Uterus (tissue), 4 donors: ENCODE data around the gene SMCO4. TPM values are rescaled to one million over a fixed set of nuclear protein-coding genes. Genes with fewer than 3 reads are reported as not detected.

Experiments used
- DNase-seq, 2 donors: peaks; one replicate each; pipeline ENCODE4 v3.0.0-alpha.2; 2019 to 2020
- H3K27ac ChIP-seq, 2 donors: fragments of 200-600 bp; sonication (generic); 1 replicate in 1 of 2; 2 replicates in 1 of 2; pipeline ENCODE4 v1.5.1; 2016 to 2018
- H3K27me3 ChIP-seq, 2 donors: fragments of 200-600 bp; sonication (generic); one replicate each; pipeline ENCODE4 v1.5.1; 2018 to 2019; ENCODE audit warnings: control low read depth in 1 of 2
- H3K36me3 ChIP-seq, 2 donors: fragments of 200-600 bp; sonication (generic); one replicate each; pipeline ENCODE4 v1.5.1; 2019; ENCODE audit warnings: control low read depth in 1 of 2
- H3K4me1 ChIP-seq, 2 donors: fragments of 200-600 bp; sonication (generic); one replicate each; pipeline ENCODE4 v1.5.1; 2018 to 2019; ENCODE audit warnings: control low read depth in 1 of 2
- H3K4me3 ChIP-seq, 2 donors: fragments of 200-600 bp; sonication (generic); 1 replicate in 1 of 2; 2 replicates in 1 of 2; pipeline ENCODE4 v1.5.1; 2018 to 2019; ENCODE audit warnings: mild to moderate bottlenecking in 1 of 2
- H3K9me3 ChIP-seq, 2 donors: fragments of 200-600 bp; sonication (generic); one replicate each; pipeline ENCODE4 v1.5.1; 2019; ENCODE audit warnings: control low read depth in 1 of 2
- POLR2A ChIP-seq, 2 donors: fragments of 450-650 bp; IDR thresholded peaks; one replicate each; pipeline ENCODE4 v1.6.1; 2016; ENCODE audit warnings: antibody characterized with exemption in 2 of 2, mild to moderate bottlenecking in 1 of 2, moderate library complexity in 1 of 2
- intact Hi-C: fragments of 100-400 bp; cut with DNase I; formaldehyde crosslinking; loops from one replicate; pipeline ENCODE4 v1.15.1; 2023; ENCODE audit warnings: low total_unique reads
- total RNA-seq, 4 donors: library from RNA; depleted of rRNA in 3 of 4; stranded (reverse); fragments of >200 nt in 3 of 4; gene quantifications; one replicate each; pipeline versions ENCODE4 v1.1.0 to v1.2.4, GENCODE V29; 2014 to 2023
- TF ChIP-seq, protein P1 (sequence below), 4 experiments: fragments of 200-600 bp in 2 of 4; fragments of 450-650 bp in 2 of 4; sonication (generic) in 2 of 4; IDR thresholded peaks; one replicate each; pipeline ENCODE4 v1.5.1; 2016 to 2019; ENCODE audit warnings: antibody characterized with exemption in 4 of 4, mild to moderate bottlenecking in 2 of 4, moderate library complexity in 1 of 4
- donor health status: DM: yes; HTN: yes; CAD: no.

Gene SMCO4
- total RNA-seq, 4 donors from 2014 or later, result 7.2 to 30.0 (median 17.7) TPM

DNA sequence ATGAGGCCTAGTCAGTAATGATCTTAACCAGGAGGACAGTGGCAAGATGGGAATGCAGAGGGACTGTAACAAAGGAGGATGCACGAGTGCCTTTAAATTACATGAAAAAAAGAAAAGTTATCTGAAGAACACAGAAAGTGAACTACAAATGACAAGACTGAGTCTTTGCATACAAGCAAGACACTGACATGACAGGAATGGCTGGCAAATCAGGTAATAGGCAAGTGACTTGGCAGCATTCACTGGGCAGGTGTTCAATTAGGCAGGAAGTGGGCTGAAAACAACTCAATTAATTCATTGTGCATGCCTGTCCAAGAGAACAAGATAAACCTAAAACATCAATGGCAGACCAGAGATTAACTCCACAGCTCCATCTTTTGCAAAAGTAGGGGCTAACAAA, 24.0 kb downstream of the SMCO4 start:
- TF ChIP-seq, protein P1, sequence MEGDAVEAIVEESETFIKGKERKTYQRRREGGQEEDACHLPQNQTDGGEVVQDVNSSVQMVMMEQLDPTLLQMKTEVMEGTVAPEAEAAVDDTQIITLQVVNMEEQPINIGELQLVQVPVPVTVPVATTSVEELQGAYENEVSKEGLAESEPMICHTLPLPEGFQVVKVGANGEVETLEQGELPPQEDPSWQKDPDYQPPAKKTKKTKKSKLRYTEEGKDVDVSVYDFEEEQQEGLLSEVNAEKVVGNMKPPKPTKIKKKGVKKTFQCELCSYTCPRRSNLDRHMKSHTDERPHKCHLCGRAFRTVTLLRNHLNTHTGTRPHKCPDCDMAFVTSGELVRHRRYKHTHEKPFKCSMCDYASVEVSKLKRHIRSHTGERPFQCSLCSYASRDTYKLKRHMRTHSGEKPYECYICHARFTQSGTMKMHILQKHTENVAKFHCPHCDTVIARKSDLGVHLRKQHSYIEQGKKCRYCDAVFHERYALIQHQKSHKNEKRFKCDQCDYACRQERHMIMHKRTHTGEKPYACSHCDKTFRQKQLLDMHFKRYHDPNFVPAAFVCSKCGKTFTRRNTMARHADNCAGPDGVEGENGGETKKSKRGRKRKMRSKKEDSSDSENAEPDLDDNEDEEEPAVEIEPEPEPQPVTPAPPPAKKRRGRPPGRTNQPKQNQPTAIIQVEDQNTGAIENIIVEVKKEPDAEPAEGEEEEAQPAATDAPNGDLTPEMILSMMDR (IDR thresholded peaks at IDR 0.05), result no peak
- no peak for TF ChIP-seq POLR2A (IDR thresholded peaks at IDR 0.05)
- no peaks in the 10 kb centered on the region for H3K36me3 ChIP-seq
- H3K4me3 ChIP-seq, result no peak overlapping the region
- no peak overlapping the region for H3K27ac ChIP-seq
- intact Hi-C loops, result no loop called here
- no peaks in the 10 kb centered on the region for H3K4me1 ChIP-seq
- H3K9me3 ChIP-seq, result no peaks in the 10 kb centered on the region
- H3K27me3 ChIP-seq, result no peaks in the 10 kb centered on the region
- DNase-seq, result no peak

DNA sequence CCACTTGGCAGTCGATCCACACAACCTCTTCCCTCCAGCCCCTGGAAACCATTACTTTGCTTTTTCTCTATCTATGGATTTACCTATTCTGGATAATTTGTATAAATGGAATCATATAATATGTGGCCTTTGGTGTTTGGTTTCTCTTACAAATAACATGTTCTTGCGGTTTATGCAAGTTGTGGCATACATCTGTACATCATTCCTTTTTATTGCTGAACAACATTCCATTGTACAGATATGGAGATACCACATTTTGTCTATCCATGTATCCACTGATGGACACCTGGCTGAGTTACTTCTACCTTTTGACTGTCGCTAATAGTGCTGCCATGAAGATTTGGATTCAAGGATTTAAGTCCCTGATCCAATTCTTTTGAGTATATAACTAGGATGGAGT, 25.1 kb downstream of the SMCO4 start:
- no peak overlapping the region for H3K27ac ChIP-seq

DNA sequence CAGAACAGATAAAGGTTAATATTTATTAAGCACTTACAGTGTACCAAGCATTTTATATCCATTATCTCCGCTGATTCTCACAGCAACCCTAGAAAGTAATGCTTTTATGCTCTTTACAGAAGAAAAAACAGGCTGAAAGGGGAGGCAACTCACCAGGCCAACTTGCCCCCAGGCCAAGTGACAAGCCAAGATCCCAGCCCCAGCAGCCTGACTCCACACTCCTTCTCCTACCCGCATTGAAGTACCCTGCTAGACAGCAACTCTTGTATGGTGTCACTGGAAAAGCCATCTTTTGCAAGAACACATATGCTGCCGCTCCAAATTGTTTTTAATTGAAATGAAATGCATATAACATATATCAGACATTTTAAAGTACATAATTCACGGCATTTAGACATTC, 25.6 kb downstream of the SMCO4 start:
- intact Hi-C loops, result no loop called here
- DNase-seq, result no peak
- no peak for TF ChIP-seq POLR2A (IDR thresholded peaks at IDR 0.05)
- TF ChIP-seq, protein P1 (IDR thresholded peaks at IDR 0.05), result no peak
- H3K36me3 ChIP-seq, result no peaks in the 10 kb centered on the region
- H3K4me3 ChIP-seq, result no peak overlapping the region
- H3K9me3 ChIP-seq, result no peaks in the 10 kb centered on the region
- H3K4me1 ChIP-seq, result no peaks in the 10 kb centered on the region
- H3K27ac ChIP-seq, result no peak overlapping the region
- H3K27me3 ChIP-seq, result no peaks in the 10 kb centered on the region

More for the DNA sequence above, 25.1 kb downstream of the SMCO4 start:
- no peak overlapping the region for H3K4me3 ChIP-seq
- H3K27me3 ChIP-seq, result no peaks in the 10 kb centered on the region
- H3K4me1 ChIP-seq, result no peaks in the 10 kb centered on the region
- H3K9me3 ChIP-seq, result no peaks in the 10 kb centered on the region
- no peaks in the 10 kb centered on the region for H3K36me3 ChIP-seq
- intact Hi-C loops, result no loop called here
- no peak for TF ChIP-seq POLR2A (IDR thresholded peaks at IDR 0.05)
- TF ChIP-seq, protein P1 (IDR thresholded peaks at IDR 0.05), result no peak
- DNase-seq, result no peak

DNA sequence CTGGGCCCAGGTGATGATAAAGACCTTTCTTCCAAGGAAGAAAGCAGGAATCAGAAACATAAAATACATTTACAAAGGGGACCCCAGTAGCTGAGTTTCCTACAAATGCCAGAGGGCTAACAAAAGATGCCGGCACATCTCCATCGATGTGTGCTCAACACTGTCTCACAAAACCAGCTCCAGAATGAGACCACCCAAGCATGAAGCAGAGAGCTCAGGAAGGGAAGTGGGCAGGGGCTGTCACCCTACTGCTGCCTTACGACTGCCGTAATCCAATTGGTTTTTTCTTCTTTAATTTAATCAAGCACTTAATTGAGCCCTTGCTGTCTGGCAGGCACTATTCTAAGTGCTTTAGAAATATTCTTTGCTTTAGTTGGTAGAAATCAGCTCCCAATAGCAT, 26.1 kb downstream of the SMCO4 start:
- Histone ChIP-seq H3K27ac (no peak overlapping the region), H3K4me3 (no peak overlapping the region), H3K36me3 (no peaks in the 10 kb centered on the region), H3K4me1 (no peaks in the 10 kb centered on the region), H3K27me3 (no peaks in the 10 kb centered on the region), H3K9me3 (no peaks in the 10 kb centered on the region)
- intact Hi-C loops, result no loop called here
- TF ChIP-seq, protein P1 (IDR thresholded peaks at IDR 0.05), result no peak
- TF ChIP-seq POLR2A (IDR thresholded peaks at IDR 0.05), result no peak
- no peak for DNase-seq

DNA sequence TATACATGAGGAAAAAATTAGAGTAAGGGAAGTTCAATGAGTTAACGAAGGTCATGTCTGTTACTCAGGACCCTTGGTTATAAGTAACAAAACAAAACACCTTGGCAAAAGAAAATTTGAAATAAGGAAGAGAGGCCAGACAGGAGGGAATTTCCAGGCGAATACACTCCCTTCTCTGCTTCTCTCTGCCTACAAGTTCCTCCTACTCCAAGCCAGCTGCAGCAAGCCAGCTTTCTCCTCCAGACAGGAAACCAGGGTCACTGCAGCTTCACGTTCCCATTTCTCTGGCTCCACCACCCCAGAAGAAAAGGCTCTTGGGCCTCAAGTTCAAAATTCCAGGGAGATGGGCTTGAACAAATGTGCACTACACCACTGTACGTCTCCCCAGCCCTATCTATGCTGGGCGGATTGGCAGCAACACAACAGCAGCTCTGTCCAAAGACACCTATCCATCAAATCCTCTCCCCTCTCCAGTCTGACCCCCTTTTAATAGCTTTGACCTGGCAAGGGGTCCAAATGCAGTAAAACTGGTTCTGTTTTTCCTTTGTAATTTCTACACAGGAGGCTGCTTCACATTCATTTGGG, 27.7 kb downstream of the SMCO4 start:
- H3K4me3 ChIP-seq, result no peak overlapping the region
- no peaks in the 10 kb centered on the region for H3K27me3 ChIP-seq
- no peaks in the 10 kb centered on the region for H3K9me3 ChIP-seq
- no peaks in the 10 kb centered on the region for H3K36me3 ChIP-seq
- intact Hi-C loops, result no loop called here
- DNase-seq, result peak; percentile 28 to 29
- TF ChIP-seq, protein P1 (IDR thresholded peaks at IDR 0.05), result no peak
- TF ChIP-seq POLR2A (IDR thresholded peaks at IDR 0.05), result no peak
- peak overlapping the region; percentile 45 to 63 for H3K27ac ChIP-seq
- H3K4me1 ChIP-seq, result no peaks in the 10 kb centered on the region
